Stimulated activated CD4-positive, alpha-beta T cell treated with anti-CD3 and anti-CD28 coated beads, TNF-alpha, amount 100 ng/mL, for 1 hour (primary cell): ENCODE results near the gene ALG9.
A peak's percentile ranks its signal among the peaks of the same experiment; 100 is the strongest.

Experiments used
- DNase-seq, 3 donors: peaks; one replicate each; pipeline ENCODE4 v3.0.0-alpha.2; 2020; ENCODE audit warnings: low read depth in 3 of 3, low spot score in 1 of 3

ALG9 gene

DNA sequence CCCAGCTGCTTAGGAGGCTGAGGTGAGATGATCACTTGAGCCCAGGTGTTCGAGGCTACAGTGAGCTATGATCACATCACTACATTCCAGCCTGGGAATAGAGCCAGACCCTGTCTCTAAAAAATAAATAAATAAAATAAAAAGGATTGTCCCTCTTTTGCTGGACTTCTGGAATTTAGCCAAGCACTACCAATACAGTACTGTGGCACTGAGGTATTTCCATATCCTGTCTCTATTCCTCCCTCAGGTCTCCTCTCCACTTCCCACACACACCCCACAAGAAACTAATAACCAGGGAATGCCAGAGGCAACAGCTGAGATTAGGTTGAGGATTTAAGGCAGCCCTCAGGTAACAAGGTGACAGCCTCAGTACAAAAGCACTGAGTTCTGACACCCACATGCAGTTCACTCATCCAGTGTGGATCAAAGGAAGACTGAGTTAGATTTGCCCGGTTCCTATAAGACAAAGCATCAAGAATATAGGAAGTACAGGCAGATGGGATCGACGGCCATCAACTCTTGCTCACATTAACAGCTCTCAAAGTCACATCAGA lies 100.7 kb downstream of the ALG9 start:
- no peak for DNase-seq

DNA sequence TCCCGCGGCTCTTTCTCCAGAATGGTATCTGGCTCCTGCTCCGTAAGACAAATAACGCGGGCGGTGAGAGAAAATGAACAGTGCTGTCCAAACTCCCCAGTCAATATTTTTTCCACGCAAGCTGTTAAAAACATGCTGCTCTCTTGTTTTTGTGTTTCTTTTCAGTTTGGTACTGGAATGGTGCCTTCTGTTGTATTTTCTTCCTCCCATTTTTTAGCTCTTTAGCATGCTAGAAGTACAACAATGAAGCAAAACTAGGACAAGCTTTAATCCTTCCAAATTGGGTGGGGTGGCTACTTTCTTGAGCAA lies 104.6 kb downstream of the ALG9 start:
- DNase-seq = no peak

DNA sequence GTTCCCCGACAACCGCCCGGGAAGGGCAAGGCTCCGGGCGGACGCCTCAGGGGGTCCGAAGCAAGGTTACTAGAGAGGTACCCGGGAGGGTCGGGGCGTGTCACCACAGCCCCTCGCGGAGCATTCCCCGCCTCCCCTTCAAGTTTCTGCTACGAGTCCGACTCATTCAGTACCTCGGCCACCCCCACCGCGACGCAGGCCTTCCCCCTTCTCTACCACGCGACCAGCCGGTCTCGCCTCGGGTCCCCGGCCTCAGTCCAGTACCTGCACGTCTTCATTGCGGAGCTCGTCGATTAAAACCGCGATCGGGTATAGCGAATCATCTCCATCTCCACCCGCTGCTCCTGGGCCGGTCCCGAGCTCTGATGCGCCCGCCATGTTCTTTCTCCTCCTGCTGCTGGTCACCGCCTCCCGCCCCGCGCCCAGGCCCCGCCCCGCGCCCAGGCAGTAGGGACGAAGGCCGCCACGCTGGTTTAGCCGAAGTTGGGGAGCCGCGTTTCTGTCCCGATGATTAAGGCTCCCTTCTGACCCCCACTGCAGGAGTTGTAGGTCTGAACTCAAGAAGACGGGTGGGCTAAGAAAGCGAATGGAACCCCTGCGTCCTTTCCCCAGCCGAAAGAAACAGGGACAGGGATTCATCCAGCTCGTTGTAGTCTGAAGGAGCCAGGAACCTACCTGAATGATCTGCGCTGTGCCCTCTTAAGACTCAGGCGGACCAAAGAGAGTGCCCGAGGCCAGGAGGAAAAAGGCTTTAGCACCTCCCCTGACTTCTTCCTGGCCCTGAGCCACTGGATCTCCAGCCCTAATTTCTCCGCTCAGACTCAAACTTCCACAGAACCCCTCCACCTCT lies 105.2 kb downstream of the ALG9 start, which contains the start of gene PPP2R1B:
Gene PPP2R1B, minus strand, starts transcription at position 406 of the 850 bp plus-strand sequence. Its CDS starts 28 bp downstream, at position 378.
- DNase-seq = peak; percentile 26 to 63 (median 39)

DNA sequence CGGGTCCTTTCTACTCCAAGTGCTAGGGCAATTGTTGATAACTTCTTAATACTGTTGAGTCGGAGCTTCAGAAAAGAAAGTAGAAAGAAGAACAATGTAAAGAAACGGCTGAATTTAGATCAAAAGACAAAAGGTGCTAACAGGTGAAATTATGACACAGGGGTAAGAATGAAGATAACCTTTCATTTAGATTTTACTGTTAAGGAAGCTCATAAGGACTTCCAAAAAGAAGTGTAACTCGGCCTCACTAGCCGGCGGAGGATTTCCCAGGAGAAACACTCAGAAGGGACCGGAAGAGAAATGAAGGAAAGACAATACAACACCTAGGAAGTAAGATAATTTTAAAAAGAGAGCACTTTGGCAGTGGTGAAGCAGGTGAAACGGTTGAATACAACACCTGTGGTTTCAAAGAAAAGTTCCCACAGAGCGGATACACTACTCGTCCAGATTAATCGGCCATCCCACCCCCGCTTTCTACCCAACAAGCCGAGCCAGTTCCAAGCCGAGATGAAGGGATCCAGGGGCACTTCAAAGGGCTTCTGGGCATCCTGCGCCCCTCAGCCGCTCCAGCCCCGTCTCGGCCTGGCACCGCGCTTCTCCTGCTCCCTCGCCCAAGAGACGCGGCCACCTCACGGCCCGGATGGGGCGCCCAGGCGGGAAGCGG lies 105.9 kb downstream of the ALG9 start:
- DNase-seq = no peak

DNA sequence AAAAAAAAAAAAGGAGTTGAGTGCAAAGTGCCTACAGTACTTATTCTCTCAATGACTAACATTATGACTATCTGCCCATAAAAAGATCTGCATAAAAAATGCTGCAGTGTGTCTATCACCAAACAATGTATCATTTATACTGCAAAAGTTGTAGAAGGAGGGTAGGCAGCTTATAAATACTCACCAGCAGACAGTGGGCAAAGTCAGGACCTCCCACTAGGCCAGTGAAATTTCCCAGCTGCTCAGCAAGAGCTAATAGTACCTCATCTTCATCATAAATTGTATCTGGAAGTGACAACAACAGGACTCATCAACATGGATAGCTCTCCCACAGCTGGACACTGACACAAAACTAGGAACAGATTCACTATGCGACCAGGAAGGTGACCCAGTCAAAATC lies 106.8 kb downstream of the ALG9 start:
- DNase-seq = no peak

DNA sequence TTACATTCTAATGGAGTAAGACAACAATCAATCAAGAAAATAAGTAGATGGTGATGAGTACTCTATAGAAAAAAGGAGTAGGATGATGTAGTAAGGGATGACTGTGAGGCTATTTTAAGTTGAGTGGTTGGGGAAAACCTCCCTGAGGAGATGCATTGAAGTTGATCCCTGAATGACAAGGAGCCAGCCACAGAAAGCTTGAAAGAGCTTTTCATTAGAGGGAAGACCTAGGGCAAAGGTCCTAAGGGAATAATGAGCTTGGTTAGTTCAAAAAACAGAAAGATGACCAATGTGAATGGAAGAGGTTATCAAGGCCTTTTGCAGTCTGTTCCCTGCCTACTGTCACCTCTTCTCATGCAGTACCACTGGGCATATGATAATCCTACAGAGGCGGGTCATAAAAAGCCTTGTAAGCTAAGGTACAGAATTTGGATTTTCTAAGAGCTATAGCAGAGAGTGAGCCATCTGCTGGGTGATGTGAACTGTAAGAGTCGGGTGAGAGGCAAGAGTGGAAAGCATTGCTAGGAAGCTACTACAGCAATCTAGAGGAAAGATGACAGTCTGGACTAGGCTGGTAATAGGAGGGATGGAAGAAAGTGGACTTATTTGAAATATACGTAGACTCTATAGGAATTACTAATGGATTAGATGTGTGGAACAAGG lies 108.3 kb downstream of the ALG9 start:
- no peak for DNase-seq

DNA sequence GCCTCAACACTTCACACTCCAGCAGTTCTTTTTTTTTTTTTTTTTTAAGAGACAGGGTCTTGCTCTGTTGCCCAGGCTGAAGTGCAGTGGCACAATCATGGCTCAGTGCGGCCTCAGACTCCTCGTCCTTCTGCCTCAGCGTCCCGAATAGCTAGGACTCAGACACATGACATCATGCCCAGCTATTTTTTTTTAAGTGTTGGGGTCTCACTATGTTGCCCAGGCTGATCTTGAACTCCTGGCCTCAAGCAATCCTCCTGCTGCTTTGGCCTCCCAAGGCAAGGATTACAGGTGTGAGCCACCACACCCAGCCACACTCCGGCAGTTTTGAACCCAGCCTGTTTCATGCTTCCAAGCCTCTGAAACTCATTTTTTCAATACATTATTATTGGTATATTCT lies 108.9 kb downstream of the ALG9 start:
- no peak for DNase-seq

DNA sequence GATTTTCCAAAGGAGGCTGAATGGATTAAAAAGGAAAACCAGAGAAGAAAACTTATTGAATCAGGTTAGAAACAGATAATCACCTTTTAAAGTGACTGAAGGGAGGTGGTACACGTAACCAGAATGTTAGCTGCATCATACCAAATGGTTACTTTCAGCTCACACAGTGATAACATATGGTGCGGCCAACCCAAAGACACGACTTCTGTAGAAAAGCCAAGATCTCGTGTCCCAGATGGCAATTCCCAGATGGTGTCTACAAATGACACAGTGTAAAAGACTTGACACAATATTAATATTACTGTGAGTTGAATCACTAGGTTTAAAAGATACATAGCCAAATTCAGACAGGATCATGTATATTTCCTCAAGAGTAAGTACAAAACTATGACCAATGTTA lies 110.3 kb downstream of the ALG9 start:
- no peak for DNase-seq

DNA sequence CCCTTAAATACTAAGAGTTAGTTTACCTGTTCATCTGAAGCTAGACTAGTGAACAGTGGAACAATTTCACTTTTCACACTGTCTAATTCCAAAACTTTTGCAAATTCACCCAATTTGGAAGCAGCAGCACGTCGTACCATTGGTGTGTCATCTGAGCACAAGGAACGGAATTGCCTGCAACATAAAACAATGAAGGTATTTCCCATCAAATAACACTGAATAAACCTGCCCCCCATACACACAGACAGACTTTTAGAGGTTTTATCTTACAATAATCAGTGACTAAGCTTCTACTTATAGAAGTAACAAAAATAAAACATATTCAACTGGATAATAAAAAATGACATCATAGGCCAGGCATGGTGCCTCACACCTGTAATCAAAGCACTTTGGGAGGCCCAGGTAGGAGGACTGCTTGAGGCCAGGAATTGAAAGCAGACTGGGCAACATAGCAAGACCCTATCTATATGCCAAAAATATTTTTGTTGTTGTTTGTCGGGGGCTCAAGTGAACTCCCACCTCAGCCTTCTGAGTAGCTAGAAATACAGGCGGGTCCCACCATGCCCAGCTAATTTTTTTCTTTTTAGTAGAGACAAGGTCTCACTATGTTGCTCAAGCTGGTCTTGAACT lies 111.5 kb downstream of the ALG9 start:
- DNase-seq = no peak

DNA sequence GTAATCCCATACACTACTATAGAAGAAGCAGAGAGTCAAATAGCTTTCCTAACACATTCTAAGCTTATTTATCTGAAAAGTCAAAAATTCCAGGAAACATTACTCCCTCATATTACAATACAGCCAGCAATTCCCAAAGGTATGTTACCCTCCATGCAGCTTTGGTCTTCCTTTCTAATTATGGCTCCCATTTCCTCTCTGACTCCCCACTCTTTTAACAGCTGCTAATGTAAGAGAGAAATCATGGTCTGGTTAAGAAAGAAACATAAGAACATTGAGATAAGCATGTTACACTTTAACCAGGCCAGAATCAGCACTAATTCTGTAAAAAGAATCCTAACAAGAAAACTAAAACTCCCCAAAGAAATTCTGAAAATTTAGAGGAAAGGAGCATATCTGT lies 112.0 kb downstream of the ALG9 start:
- no peak for DNase-seq

DNA sequence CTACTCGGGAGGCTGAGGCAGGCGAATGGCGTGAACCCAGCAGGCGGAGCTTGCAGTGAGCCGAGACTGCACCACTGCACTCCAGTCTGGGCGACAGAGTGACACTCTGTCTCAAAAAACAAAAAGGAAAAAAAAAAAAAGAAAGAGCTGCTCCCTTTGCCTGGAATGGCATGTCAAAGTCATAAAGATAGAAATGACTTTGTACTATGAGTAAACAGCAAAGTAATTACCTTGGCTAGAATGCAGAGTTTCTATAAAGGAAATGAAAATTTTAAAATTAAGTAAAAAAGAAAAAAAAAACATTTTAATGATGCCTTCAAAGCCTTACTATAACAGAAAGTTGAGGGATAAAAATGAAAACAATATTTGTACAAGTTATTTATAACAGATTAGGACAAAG lies 115.3 kb downstream of the ALG9 start:
- no peak for DNase-seq

DNA sequence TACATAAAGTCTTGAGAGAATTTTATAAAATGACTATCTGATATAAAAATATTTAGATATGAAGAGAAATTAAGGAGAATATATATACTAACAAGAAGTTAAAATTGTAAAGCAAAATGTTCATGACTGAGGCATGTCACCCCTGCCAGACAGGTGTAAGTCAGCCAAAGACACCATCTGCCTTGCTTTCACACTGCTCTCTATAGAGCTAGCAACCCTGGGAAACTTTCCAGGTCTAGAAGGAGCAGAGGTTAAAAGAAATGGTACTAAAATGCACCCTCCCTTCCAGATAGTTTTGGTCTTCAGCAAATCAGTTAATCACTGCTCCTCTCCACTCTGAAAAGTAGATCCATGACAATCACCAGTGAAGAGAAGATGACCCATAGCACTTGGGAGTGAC lies 121.7 kb downstream of the ALG9 start:
- DNase-seq = no peak

DNA sequence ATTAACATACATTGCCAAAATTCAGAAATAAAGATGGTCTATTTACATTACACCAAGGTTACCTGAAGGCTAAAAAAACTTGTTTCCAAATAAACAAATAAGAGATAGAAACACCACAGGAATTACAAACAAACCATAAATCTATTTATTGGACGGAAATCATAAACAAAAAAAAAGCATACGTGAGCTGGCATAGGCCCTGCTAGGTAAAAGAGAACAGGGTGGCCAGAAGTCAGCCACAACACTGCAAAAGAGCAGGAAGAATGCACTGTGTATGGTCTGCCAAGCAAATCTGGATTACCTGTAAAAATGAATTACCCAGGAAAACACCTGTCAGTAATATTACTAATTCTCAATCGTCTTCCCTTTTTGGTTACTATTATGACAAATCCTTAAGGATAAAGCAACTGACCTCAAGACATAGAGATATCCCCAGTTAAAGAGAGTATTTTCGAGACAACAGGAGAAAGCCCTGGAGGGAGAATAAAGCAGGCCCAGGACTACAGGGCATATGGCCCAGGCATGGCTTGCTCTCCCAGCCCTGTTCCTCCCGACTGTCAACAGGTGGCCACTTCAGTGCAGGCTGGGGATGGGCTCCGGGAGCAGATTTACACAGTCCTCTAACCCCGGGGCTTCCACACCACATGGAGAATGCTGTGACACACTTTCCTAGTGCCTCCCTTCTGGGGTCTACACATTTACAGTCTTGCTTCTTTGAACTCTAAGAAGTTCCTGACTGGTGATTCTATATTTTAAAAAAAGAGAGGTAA lies 123.2 kb downstream of the ALG9 start:
- no peak for DNase-seq

DNA sequence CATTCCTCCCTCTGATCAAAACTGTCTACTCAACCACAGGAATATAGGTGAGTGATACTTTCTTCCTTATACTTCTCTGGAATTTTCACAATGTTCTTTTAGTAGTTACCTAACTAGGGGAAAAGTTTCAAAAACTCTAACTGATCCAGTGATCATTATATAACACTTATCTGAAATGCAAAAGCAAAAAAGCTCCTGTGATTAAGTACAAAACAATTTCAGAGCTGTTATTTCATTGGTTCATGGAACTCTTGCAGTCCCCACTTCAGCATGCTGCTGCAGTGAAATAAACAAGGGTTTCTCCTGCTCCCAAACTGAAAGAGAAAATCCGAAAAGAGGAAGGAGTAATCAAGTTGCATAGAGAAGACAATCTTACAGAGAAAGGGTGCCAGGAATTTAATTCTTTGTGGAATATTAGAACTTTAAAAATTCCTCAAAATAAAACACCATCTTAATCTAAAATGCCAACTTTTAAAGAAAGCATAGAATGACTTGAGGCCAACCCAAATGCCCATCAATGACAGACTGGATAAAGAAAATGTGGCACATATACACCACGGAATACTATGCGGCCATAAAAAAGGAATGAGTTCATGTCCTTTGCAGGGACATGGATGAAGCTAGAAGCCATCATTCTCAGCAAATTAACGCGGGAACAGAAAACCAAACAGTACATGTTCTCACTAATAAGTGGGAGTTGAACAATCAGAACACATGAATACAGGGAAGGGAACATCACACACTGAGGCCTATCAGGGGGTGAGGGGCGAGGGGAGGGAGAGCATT lies 125.5 kb downstream of the ALG9 start:
- no peak for DNase-seq

DNA sequence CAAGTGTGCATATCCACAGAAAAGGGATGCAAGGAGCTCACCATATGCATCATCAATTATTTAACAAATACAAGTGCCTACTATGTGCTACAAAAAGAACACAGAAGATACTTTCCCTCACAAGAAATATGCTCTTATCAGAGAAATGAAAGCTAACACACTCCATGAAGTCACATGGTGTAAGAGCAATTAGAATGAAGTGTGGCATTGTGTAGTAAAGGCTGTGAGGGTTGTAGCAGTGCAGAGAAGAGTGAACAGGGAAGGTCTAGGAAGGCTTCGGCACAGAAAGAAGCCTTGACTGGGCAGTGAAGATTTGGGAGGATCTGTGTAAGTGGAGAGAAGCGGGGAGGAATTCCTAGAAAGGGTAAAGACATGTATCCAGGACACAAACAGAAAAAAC lies 127.7 kb downstream of the ALG9 start:
- DNase-seq = no peak

DNA sequence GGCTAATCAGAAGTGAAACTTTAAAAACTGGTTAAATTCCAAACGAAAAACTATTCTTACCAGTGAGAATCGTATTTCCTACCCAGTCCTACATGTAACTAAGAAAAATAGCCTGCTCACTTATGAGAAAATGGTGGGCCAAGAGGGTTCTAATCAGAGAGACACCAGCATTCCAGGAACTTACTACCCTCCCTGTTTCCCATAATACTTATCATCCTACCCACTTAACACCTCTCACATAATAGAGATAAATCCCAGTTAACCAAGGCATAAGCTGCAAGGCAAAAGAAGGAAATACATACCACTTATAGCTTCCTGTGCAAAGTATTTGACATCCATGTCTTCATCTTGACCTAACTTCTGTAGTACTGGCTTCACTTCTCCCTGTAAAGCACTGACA lies 129.6 kb downstream of the ALG9 start:
- no peak for DNase-seq

DNA sequence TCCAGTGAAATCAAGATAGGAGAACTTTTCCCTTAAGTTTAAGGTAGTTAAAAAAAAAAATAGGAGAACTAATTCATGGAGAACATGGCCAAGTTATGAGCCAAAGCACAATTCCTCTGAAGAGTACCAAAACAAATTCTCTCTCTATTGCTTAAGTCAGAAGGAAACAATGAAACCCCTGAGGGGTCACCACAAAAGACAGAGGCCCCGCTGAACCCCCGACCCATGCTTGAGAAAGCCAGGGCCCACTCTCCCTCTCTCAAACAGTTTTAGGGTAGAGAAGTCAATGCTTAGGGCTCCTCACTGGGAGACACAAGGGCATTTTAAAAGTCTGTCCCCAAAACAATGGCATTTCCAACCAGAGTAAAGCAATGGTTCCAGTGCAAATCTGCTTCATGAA lies 132.1 kb downstream of the ALG9 start:
- no peak for DNase-seq

DNA sequence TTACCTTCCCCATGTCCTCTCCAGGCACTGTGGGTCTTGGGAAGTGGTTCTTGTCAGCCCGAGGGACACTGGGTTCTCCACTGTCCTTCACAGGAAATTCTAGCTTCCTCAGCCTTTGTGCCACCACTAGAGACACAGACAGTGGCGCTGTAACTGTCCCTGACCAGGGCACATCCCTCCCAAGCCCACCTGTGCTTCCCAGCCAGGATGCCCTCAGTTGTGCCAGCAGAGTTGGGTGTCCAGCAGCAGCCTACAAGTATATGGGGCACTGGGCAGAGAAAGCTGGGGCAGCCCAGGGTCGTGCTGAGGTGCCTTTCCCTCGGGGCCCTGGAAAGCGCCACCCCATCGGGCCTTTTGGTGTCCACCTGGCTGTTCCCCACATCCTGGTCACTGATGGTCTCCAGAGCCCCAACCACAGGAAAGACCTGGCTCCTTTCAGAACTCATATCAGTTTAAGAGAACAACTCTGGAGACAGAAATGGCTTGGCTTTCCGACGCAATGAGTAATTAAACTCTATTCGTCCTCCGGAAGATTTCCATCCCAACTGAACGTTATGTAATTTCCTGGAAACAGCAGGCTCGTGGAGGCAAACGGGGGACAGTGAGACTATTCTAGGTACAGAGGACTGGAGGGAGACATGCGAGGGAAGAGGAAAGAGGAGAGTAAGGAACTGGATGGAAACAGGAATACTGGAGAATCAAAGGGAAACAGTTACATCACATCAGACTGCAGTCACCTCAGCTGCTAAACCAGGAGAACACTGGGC lies 133.8 kb downstream of the ALG9 start:
- DNase-seq = no peak
